HG03064 (cell line): ENCODE results near the gene KCND3.

Experiments
- ATAC-seq: cut with Tn5 transposase; IDR thresholded peaks from one replicate; pipeline ENCODE4 v1.9.1; 2021; ENCODE audit warnings: low read depth; ENCODE audit not compliant: unreplicated experiment

The KCND3 gene

DNA sequence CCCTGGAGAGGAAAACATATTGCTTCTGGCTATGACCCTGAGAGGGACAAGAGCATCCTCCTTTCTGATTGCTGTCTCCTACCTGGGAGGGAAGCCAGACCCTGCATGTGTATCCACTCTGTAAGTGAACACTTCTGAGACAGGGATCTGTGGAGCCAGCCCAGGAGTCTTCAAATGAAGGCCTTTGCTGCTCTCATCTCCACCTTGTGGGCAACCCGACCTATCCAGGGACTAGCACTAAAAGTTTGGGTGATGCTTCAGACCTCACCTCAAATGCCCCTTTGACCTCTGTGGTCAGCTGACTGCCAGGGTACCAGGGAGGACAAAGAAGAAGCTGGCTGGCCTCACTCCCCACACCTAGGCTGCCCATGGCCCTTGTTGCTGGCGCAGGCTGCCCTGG lies 64.7 kb downstream of the KCND3 start:
- ATAC-seq, result no peak

DNA sequence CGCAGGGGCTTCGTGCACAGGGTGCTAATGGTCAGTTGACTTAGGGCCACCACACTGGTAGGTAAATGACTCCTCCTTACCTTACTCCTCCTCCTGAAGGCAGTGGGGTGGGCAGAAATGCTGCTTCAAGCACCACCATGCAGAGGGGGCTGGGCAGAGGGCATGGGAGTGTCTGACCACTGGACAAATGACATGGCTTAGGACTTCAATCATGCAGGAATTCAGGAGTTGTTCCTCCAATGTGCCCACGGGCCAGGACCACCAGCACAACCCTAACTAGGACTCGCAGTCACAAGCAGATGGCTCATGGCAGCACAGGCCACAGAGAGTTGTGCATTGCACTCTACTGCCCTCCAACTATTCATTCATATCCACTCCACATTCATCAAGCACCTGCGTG lies 65.7 kb downstream of the KCND3 start:
- ATAC-seq, result no peak

DNA sequence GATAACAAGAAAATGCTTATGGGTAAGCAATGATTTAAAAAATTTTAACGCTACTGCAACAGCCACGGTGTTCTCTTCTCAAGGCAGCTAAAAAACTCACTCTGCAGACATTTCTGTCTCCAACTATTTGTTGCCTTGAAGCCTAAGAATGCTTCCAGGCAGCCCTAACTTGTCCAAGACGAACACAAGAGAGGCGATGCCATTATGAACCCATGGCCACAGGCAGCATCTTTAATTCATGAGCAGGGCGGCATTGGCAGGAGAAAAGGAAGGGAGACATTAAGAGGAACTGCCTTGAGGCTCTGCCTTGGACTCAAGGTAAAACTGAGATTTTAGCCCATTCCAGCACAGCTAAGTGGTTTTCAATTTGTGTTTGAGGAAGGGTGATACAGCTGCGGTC lies 67.5 kb downstream of the KCND3 start:
- ATAC-seq, result no peak

DNA sequence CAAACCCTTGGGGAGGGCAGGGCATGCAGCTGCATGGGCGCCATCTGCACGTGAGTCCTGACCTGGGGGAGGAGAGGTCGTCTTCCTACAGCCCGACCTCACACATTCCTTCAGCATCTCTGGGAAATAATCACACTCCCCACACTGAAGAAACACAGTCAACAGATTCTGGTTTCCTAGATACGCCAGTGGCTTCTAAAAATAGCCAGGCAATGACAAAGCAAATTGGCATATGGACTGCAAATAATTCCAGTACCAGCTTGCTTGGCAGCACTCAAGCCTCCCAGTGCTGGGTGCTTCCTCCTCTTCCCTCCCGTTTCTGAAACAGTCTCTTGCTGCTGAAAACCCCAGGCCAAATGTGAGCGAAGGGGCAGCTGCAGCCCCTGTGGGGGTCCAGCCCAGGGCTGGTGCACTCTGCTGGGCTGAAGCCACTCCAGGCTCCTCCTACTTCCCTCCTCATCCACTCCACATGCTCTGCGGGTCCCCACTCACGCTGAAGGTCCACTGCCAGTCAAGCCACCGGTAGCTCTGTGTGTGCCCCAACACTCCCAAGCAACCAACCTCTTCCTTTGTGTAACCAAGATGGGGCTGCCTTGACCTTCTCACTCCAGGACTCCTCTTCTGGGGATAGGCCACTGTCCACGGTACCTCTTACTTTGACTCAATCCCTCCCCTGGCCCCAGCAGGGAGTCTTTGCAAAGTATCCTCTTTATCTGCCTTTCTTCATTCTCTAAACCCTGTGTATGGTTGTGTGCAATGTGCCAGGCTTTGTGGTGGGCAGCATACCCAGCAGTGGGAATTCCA lies 69.0 kb downstream of the KCND3 start:
- no peak for ATAC-seq

- no peak for ATAC-seq
Measured at GRCh38 chr1:111911776-111912515, 77.5 kb downstream of the KCND3 start.

GRCh38 chr1:111911061-111911460 lies 78.4 kb downstream of the KCND3 start:
- no peak for ATAC-seq

GRCh38 chr1:111909030-111909429 lies 80.4 kb downstream of the KCND3 start:
- no peak for ATAC-seq

DNA sequence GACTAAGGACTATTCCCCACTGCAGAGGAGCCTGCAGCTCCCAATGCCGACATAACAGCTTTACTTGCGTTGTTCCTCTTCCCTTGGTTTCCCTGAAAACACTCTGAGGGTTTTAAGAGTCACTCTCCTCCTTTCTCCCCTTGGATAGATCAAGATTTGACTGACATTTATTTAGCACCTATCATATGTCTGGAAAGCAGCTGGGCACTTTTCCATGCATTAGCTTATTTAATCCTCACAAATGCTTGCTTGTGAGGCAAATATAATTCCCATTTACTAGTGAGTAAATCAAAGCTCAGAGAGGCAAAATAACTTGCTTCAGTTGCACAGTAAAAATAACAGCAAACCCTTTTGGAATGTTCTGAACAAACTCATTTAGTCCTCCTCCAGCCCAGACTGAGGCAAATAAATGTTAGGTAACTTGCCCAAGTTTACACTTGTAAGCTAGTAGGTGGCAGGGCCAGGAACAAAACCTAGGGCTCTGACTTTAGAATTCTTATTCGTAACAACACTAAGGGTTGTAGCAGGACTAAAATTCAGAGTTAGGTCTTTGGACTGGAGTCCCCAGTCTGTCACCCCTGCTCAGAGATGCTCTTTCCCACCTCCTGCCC lies 81.4 kb downstream of the KCND3 start:
- ATAC-seq, result no peak

DNA sequence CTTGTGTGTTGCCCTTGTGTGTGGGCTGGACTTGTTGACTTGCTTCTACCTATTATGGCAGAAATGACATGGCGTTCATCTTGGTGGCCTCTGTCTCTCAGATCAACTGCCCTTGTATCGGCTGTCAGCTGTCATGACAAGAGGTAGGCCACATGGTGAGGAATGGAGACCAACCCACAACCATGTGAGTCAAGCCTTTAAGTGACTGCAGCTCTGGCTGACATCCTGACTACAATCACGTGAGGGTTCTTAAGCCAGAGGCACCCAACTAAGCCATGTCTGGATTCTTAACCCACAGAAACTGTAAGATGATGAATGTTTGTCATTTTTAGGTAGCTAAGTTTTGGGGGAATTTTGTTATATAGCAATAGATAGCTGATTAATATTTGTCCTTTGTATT lies 82.1 kb downstream of the KCND3 start:
- no peak for ATAC-seq

DNA sequence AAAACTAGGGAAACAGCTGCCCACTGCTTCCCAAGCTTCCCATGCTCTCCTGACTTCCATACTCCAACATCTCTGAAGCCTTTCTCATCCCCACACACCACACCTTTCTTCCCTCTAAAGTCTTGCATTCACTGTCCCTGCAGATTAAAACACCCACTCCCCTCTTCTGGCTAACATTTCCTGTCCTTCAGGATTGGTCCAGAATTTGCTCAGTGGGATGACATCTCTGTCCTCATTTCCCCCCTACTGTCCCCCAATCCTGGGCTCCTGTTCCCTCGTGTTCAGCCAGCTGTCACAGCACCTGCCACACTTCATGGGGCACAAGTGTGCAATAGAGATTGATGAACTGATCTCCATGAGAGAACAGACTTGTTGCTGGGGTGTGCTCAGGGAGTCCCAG lies 82.7 kb downstream of the KCND3 start:
- no peak for ATAC-seq

- no peak for ATAC-seq
Measured at GRCh38 chr1:111906111-111906510, 83.4 kb downstream of the KCND3 start.

DNA sequence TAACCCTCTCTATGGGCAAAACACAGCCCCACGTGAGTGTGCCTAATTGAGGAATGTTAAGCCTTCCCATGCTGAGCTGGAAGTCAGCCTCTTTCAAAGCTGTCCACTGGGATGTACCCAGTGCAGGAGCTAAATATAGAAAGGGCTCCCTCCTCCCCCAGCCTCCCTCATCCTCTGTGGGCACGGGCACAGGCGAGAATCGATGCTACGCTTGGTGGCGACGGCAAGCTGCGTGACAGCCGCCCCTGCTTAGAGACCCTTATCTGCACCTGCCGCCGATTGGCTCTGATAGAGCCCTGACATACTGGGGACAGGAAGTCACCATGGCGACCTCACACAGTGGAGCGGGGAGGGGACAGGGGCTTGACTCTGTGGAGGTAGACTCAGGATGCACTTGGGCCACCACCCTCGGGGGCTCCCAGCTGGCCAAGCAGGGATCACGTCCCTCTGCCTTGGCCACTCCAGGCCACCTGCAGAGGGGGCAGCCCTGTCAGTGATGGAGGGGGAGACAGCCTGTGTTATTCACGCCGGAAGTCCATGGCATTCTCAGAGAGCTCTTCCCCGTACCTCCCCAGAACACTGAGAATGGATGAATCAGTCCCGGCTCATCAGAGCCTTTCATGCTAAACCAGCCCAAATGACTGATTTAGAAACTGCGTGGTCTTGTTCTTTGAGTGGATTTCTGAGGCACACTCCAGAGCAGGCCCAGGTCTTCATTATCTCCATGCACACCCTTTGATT lies 84.8 kb downstream of the KCND3 start:
- no peak for ATAC-seq

GRCh38 chr1:111903871-111904449 lies 85.5 kb downstream of the KCND3 start:
- no peak for ATAC-seq

DNA sequence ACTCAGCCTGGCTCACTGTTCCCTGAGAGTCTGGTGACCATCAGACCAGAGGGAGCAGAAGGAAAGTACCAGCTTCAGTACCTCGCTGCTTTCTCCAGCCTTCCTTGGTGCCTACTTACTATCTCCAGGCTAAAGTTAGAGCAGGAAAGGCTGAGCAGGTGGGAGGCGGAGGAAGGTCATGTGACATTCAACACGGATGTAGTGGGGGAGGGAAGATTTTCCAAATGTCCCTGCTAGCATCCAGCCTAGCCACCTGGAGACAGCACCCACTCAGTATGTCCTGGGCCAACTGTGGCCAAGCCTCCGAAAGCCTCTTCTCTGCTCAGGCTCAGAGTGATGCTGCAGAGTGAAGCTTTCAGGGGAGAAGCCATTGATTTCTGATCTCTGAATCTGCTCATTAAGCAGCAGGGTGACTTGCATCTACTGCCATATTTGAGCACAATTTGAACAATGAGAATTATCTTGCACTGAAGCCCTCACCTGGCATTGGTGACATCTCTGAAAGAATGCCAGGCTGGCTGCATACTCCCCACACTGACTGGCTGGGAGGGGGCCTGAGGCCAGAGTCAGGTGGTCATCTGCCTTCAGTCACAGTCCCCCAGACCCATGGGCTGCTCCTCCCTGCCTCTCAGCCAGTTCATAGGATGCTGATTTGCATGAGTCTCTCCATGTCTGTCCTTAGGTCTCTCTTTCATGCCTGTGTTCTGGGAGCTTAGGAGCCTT lies 86.2 kb downstream of the KCND3 start:
- ATAC-seq, result no peak

DNA sequence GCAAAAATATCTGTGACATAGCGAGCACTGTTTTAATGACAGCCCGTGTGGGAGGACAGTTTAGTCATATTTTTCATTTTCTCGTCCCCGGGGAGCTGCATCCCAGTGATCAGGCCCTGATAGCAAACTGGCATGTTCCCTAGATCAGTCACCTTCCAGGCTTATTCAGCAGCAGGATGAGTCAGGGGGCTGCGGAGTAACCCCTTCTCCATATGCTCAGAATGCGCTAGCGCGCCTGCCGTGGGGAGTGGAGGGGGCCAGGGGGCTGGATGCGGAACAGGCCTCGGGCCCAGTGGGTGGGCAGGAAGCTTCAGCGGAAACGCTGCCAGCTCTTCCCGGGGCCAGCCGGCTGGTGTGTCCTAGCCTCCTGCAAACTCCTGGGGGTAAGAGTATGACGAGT lies 94.0 kb downstream of the KCND3 start:
- ATAC-seq, result no peak

DNA sequence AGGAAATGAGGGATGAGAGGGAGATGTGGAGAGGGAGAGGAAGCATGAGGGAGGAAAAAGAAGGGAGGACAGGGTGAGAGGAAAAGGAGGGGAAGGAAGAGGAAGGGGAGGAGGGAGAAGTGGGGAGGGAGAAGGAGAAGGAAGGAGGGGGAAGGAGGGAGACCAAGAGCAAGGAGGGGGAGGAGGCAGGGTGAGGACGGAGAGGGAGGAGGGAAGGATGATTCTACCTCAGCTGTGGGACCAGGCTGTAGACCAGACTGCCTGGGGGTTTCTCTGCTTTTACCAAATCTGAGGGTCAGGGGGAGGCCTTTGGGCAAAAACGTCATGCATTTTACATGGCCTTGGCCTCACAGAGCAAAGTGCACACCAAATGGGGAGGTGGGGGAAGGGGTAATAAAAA lies 94.5 kb downstream of the KCND3 start:
- no peak for ATAC-seq

GRCh38 chr1:111894497-111894896 lies 95.0 kb downstream of the KCND3 start:
- ATAC-seq, result no peak

- ATAC-seq, result no peak
Measured at GRCh38 chr1:111891566-111891965, 97.9 kb downstream of the KCND3 start.

DNA sequence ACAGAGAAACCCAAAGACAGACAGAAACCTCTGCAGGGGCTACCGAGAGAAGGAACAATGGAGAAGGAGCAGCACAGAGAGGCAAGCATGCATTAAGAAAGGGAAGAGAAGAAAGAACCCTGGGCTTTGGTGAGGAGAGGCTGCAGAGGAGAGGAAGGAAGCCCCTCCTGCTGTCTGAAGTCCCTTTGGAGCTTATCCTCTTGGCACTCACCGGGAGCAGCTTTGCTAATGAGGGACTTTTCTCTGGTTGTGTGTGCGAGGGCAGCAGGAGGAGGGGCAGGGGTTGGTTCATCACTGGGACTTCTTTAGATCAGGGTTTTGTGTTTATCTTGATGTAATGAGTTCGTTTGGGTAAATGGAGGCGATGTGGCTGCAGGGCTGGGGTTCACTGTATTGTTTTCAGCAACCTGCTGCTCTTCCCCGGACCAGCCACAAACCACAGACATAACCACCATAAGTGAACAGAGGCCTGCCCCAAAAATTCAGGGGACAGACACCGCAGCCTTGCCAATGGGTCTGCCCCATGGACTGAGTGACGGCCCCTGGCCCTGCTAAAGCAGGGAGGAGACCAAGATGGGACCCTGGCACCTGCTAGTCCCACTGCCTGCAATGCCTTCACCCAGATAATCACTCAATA lies 100.6 kb downstream of the KCND3 start:
- ATAC-seq, result no peak

DNA sequence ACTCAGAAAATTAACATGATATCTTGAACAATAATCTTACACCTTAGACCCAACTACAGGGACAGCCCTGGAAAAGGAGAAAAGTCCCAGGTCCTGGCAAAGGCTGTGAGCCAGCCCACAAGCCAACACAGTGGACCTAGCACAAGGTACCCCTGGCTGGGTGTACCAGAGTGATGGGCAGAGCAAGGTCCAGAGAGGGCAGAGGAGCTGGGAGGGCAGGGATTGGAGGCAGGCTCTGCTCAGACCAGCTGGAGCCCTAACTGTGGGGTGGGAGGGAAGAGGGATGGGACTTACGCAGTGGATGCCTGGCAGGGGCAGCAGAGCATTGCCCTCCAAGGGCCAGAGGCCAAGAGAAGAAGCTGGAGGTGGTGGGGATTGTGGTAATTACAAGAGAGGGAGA lies 101.6 kb downstream of the KCND3 start:
- ATAC-seq, result no peak
